Peyer's patch (tissue), 4 donors: ENCODE results near the gene TPP2. TPM values are rescaled to one million over a fixed set of nuclear protein-coding genes. Genes with fewer than 3 reads are reported as not detected.

Experiments used
- DNase-seq, 3 donors: peaks; one replicate each; pipeline ENCODE4 v3.0.0-alpha.2; 2017 to 2019
- H3K27ac ChIP-seq, 4 donors: fragments of 200-600 bp; sonication (generic); one replicate each; pipeline ENCODE4 v1.5.1; 2016 to 2019
- H3K27me3 ChIP-seq, 2 donors: fragments of 200-600 bp; sonication (generic); one replicate each; pipeline ENCODE4 v1.5.1; 2019
- H3K36me3 ChIP-seq, 3 donors: fragments of 200-600 bp; sonication (generic); one replicate each; pipeline ENCODE4 v1.5.1; 2016 to 2019
- H3K4me1 ChIP-seq, 4 donors: fragments of 200-600 bp; sonication (generic); one replicate each; pipeline ENCODE4 v1.5.1; 2016 to 2019
- H3K4me3 ChIP-seq, 4 donors: fragments of 200-600 bp; sonication (generic); 1 replicate in 3 of 4; 2 replicates in 1 of 4; pipeline ENCODE4 v1.5.1; 2016 to 2019; ENCODE audit warnings: mild to moderate bottlenecking in 1 of 4
- H3K9me3 ChIP-seq, 4 donors: fragments of 200-600 bp; sonication (generic); one replicate each; pipeline ENCODE4 v1.5.1; 2016 to 2019; ENCODE audit warnings: mild to moderate bottlenecking in 1 of 4
- POLR2A ChIP-seq, 2 donors: fragments of 450-650 bp; IDR thresholded peaks; one replicate each; pipeline ENCODE4 v1.5.1; 2017; ENCODE audit warnings: antibody characterized with exemption in 2 of 2, mild to moderate bottlenecking in 2 of 2, moderate library complexity in 2 of 2
- total RNA-seq, 4 donors: library from RNA; depleted of rRNA; stranded (reverse); fragments of >200 nt; gene quantifications; one replicate each; pipeline ENCODE4 v1.1.0, GENCODE V29; 2016
- TF ChIP-seq, protein P1 (sequence below), 6 experiments: fragments of 450-650 bp in 4 of 6; fragments of 200-600 bp in 2 of 6; sonication (generic) in 1 of 6; IDR thresholded peaks; one replicate each; pipeline ENCODE4 v1.5.1; 2017 to 2019; ENCODE audit warnings: antibody characterized with exemption in 6 of 6, mild to moderate bottlenecking in 3 of 6, moderate library complexity in 1 of 6

The TPP2 gene
- total RNA-seq, 4 donors from 2014 or later = 20.0 to 52.0 (median 28.6) TPM

DNA sequence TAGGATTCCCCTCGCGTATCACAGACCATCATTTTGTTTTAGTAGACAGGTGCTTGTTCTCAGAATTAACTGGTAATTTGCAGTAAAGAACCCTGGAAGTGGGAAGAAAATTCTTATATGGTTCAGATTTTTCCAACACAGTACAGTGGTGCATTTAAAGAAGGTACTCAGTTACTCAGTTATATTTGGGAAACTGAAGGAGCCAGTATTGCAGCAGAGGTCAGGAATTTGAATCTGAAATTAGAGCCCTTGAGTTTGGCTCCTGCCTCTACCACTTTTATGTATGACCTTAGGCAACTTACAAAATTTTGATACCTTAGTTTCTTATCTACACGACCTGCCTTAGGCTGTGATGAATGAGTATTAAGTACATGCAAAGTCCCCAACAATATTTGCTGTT, 78.3 kb downstream of the TPP2 start:
- H3K27ac ChIP-seq = no peak overlapping the region
- no peaks in the 10 kb centered on the region for H3K27me3 ChIP-seq
- no peak overlapping the region for H3K4me3 ChIP-seq
- peaks cover 0 to 4% (median 0%) of the 10 kb centered on the region in 4 donors for H3K9me3 ChIP-seq
- H3K4me1 ChIP-seq = no peaks in the 10 kb centered on the region
- H3K36me3 ChIP-seq = peaks cover 0 to 72% (median 0%) of the 10 kb centered on the region in 3 donors
- DNase-seq = no peak
- TF ChIP-seq, protein P1, sequence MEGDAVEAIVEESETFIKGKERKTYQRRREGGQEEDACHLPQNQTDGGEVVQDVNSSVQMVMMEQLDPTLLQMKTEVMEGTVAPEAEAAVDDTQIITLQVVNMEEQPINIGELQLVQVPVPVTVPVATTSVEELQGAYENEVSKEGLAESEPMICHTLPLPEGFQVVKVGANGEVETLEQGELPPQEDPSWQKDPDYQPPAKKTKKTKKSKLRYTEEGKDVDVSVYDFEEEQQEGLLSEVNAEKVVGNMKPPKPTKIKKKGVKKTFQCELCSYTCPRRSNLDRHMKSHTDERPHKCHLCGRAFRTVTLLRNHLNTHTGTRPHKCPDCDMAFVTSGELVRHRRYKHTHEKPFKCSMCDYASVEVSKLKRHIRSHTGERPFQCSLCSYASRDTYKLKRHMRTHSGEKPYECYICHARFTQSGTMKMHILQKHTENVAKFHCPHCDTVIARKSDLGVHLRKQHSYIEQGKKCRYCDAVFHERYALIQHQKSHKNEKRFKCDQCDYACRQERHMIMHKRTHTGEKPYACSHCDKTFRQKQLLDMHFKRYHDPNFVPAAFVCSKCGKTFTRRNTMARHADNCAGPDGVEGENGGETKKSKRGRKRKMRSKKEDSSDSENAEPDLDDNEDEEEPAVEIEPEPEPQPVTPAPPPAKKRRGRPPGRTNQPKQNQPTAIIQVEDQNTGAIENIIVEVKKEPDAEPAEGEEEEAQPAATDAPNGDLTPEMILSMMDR (IDR thresholded peaks at IDR 0.05) = no peak
- TF ChIP-seq POLR2A (IDR thresholded peaks at IDR 0.05) = no peak

DNA sequence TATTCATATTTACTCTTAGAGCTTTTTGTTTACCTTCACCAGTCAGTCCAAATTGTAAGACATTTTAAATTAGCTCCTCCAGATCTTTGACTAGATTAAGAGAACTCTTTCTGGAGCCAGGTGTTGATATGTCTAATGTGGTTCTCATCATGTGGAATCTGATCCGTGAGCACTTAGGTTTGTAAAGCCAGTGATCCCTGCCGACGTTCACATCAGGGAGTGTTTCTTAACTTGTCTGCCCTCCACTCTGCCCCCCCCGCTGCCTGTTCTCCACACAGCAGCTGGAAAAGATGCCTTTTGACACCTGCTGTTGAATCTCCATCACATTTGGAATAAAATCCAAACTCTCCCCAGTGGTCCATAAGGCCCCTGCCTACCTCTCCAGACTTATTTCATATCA, 80.3 kb downstream of the TPP2 start:
- TF ChIP-seq, protein P1 (IDR thresholded peaks at IDR 0.05) = no peak
- TF ChIP-seq POLR2A (IDR thresholded peaks at IDR 0.05) = no peak
- no peaks in the 10 kb centered on the region for H3K27me3 ChIP-seq
- H3K4me1 ChIP-seq = no peaks in the 10 kb centered on the region
- no peak for DNase-seq
- no peaks in the 10 kb centered on the region for H3K9me3 ChIP-seq
- H3K4me3 ChIP-seq = no peak overlapping the region
- peaks cover 0 to 55% (median 0%) of the 10 kb centered on the region in 3 donors for H3K36me3 ChIP-seq
- H3K27ac ChIP-seq = no peak overlapping the region

DNA sequence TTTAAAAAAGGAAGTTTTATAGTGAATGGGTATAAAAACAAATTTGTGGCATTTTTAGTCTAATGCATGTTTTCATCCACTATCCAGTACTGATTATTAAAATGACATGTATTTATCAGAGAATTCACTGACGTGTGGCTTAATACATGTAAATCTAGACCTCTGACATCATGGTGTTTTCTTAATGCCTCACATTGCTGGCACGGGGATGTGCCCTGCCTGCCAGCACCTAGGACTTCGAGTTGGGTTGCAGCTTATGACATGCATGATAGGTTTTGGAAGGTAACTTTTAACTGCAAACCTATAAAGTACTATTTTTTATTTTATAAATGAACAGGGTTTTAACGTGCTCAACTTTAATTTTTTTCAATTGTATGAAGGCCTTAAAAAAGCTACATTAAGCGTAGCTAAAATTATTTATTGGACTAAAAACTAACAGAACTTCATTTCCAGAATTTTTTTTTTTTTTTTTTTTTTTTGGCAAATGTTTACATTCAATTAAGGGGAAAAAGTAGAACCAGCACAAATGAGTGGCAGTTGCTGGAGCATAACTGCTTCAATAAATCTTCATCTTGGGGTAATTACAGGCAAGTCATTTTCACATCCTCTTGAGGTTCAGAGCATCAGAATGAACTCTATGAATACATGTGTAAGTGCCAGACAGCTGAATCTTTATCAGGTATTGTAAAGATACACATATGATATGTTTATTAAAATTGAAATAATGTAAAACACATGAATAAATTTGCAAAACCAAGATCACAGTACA, 81.7 kb downstream of the TPP2 start:
- DNase-seq = no peak
- no peak for TF ChIP-seq POLR2A (IDR thresholded peaks at IDR 0.05)
- TF ChIP-seq, protein P1 (IDR thresholded peaks at IDR 0.05) = no peak
- Histone ChIP-seq H3K36me3 (peaks cover 0 to 44% (median 0%) of the 10 kb centered on the region in 3 donors), H3K27me3 (no peaks in the 10 kb centered on the region), H3K9me3 (no peaks in the 10 kb centered on the region), H3K4me3 (no peak overlapping the region), H3K27ac (no peak overlapping the region), H3K4me1 (no peaks in the 10 kb centered on the region)

DNA sequence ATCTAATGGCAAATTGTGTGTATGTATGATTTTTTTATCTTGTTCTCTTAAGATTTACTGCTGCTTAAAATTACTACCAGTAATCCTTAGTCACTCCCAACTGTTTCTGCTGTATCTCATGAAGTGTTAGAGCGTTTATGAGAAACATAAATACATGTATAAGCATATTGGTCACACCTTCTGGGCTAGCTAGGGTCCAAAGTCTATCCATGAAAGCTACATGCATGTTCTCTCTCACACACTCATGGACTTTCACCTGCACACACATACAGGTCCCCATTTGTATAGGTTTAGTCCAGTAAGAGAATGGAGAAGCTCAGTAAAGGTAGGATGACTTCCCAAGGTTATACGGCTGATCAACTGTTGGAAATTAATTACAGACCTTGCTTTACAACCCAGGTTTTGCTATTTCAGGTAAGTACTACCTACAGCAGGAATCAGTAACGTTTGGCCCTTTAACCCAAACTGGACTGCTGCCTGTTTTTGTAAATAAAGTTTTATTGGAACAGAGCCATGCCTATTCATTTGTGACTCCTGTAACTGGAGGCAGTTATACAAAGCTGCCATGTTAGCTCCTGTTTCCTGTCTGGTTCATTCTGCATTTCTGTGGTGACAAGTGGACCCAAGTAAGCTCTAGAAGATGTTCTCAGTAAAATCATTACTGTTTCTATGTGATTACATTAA, 82.8 kb downstream of the TPP2 start:
- no peak for TF ChIP-seq POLR2A (IDR thresholded peaks at IDR 0.05)
- TF ChIP-seq, protein P1 (IDR thresholded peaks at IDR 0.05) = no peak
- DNase-seq = no peak
- H3K4me3 ChIP-seq = no peak overlapping the region
- no peak overlapping the region for H3K27ac ChIP-seq
- no peaks in the 10 kb centered on the region for H3K9me3 ChIP-seq
- peaks cover 0 to 36% (median 0%) of the 10 kb centered on the region in 3 donors for H3K36me3 ChIP-seq
- no peaks in the 10 kb centered on the region for H3K4me1 ChIP-seq
- no peaks in the 10 kb centered on the region for H3K27me3 ChIP-seq

DNA sequence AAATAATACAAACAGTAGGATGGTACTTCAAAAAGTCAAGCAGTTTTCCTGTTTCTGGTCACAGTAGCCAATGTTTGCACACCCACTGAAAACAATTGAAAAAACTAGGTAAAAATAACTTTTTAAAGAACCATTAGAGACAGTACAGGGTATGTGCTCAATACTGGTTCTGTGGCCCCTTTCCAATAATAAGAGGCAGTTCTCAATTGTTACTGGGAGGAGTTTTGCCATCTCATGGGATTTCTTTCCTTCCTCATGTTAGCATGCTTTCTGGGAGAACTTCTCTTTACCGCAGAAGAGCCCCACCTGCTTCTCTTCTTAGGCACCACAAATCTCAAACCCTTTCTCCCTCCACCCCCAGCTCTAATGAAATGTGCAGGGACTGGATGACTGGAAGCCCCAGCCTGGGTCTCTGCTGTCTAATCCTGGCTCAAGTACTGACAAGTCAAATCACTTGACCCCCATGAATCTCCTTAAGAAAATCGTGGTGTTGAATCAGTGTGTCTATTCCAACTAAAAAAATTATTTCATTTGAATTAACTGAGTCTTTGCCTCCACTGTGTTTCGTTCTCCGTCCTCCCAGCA, 83.4 kb downstream of the TPP2 start:
- no peaks in the 10 kb centered on the region for H3K27me3 ChIP-seq
- no peaks in the 10 kb centered on the region for H3K4me1 ChIP-seq
- H3K4me3 ChIP-seq = no peak overlapping the region
- no peaks in the 10 kb centered on the region for H3K9me3 ChIP-seq
- H3K27ac ChIP-seq = no peak overlapping the region
- no peak for DNase-seq
- TF ChIP-seq, protein P1 (IDR thresholded peaks at IDR 0.05) = no peak
- no peak for TF ChIP-seq POLR2A (IDR thresholded peaks at IDR 0.05)
- peaks cover 0 to 30% (median 0%) of the 10 kb centered on the region in 3 donors for H3K36me3 ChIP-seq
